ENCODE data around the gene CLMN.

CLMN gene

DNA sequence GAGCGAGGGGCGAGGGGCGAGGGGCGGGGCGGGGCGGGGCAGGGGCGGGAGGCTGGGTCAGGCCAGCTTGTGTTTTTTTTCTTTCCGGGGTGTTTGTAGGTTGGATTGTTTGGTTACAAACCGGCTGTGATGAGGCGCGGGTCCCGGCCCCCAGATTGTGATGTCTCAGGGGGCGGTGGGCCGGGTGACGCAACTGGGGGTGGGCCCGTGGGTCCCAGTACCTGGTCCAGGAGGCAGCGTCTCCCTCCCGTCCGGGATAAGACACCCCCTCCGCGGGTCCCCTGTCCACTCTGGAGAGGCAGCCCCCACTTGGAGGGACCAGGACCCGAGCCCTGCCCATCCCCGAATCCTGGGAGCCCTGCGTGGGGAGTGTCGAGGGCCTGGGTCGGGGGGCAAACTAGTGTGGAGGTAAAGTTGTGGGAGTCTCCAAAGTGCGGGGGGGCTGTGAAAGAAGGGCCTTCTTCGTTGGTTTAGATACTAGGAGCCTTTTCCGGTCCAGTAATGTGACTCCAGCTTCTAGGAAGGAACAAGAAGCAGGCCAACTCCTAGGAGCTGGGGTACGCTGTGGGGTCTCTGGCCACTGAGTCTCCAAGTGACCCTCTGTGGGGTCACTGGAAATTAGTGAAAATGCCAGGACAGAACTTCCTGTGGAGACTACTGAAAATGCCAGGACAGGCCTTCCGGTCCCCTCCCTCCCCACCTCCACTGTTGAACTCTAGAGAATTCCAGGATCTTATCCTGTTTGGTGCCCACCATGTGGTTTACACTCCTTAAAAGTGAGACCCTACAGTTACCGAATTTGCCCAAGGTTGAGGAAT lies 579 bp upstream of the CLMN start:
- DNase-seq: no peak

DNA sequence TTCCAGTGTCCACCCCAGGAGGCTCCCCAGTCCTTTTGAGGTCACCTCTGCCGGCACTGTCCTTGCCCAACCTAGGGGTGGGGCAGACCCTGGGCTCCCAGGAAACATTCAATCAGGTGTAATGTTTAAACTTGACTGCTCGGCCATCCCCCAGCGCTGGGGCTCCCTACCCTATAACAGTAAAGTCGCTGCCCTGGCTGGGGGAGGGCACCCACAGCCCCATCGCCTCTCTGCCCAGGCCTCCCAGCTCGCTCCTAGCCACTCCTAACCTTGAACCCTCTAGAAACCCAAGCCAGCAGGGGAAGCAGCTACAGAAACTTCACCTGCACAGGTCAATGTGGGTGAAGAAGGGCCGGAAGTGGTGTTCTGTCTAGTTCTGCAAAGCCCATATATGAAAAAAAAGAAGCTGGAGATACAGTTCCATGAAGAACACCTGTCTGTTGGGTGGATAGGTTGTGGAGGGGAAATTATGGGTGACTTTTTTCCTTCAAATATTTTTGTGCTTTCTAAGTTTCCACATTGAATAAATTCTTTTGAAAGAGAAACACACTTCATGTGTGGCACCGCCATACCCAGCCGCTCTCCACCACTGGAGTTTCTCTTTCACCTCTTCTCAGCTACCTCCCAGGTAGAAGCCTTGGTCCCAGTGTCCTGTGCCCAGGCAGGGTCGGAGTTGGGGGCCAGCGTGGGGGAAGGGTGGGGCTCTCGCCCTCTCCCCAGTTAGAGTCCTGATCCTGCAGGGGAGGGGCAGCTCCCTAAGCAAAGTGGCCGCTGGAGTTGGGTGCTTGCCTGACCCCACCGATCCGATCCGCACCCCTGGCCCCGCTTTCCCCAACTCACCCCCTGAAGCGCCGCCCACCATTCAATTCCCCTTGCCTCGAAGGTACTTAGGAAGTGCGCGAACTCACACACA lies 1.1 kb downstream of the CLMN start:
- no peak for DNase-seq

DNA sequence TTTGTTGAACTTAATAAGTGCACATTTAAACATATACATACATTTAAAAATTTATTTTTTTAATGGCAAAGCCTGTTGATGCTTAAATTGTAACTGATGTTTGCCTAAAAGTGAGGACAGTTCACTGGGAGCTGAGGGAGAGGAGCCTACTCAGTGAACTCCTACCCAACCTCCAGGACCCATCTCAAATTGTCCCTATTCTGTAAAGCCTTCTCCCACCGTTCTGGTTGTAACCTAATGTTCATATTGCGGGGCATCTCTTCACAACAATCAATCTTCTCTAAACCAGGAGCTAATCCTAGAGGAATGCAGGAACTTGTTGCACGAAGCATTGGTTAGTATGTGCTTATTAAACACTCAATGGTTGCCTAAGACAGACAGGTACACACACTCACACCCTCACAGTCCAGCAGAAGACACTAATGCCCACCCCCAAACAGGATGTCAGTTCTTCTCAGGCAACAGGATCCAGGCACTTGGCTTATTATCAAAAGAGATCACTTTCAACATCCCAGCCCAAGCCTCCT lies 1.8 kb downstream of the CLMN start:
- no peak for DNase-seq

DNA sequence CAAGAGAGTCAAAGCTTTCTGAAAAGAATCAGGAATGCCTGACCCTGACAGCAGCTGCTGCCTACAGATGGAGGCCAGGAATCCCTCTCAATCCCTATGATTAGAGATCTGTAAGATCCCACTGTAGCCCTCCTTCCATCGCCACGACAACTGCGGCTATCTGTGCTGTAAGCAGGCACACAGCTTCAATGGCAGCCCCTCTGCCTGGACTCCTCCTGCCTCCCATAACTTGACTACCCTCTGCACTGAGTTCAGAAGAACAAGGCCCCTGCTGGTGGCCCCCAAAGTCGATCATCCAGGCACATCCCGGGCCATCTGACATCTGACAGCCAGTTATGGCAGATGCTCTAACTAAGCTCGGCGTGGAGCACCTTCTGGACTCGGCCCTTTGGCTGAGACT lies 2.9 kb downstream of the CLMN start:
- no peak for DNase-seq

DNA sequence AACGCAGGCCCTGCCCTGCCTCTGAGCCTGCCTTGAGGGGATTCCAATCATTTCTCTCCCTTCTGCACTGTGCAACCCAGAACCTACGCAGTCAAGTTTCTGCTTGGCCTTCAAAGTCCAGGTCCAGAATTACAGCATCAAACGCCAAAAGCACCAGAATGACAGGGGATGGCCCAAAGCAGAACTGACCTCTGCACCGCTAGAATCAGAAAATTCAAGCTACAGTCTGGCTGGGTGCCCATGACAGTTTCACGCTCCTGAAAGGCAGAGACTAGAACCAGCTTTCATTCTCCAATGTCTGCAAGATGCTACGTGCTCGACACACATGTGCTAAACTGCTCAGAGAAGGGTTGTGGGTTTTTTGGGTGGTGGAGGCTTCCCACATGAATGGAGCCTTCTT lies 4.1 kb downstream of the CLMN start:
- no peak for DNase-seq

DNA sequence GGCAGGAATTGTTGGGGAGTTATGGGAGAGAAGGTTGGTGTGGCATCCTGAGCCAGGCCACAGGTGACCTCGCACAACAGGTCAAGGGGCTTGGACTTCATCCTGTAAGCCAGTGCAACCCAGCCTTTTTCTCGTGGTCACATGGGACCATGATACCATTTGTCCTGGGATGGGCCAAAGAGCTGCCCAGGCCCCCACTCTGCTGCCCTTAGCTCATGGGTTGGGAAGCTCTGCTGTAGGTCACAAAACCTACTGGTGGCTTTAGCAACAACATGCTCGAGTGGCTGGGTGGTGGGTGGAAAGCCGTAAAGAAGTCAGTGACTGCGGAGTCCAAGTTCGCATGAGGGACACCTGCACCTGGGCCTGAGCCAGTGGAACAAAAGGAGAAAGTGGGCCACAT lies 4.6 kb downstream of the CLMN start:
- no peak for DNase-seq

DNA sequence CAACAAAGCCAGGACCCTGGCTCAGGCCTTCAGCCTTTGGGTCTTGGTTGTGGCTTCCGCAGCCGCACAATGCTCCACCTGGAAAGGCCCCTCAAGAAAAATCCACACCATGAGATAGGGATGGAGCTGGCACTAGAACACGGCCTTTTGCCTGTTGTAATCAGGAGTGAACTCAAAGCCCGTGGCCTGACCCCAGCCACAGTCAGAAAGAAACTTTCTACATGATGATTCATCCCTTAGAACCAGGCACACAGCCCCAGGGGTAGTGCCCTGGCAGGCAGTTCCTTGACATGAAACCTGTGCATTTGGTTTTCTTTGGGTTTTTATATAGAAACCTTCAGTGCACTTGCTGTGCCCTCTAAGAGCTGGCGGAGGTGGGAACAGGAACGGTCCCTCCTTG lies 5.1 kb downstream of the CLMN start:
- no peak for DNase-seq

DNA sequence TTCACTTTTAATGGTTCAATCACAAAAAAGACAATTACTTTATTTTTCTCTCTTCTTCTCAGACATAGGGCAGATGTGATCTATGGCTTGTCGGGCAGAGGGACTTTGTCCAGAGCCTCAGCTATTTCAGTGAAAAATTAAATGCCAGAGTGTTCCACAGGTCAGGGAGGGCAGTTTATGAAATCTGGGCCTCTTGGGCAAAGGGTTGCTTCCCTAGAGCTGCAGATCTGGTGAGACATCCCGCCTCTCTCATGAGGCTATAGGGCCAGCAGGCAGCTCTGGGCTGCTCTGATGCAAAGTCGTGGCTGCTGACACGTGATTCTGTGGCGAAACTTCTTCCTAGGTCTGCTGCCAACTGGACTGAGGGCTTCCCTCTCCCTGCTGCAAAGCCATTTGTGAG lies 6.0 kb downstream of the CLMN start:
- no peak for DNase-seq

DNA sequence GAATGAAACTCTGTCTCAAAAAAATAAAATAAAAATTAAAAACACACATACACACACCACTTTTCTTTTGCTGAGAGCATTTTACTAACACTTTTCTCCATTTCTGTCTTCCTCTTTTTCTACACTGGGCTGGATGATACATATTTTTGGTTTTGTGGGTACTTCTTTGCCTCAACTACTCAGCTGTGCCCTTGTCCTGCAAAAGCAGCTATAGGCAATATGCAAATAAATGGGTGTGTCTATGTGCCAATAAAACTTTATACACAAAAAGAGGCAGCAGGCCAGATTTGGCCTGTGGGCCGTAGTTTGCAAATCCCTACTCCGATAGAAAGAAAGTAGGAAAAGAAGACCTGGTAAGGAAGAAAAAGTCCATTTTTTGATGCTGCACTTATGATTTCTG lies 6.5 kb downstream of the CLMN start:
- no peak for DNase-seq

DNA sequence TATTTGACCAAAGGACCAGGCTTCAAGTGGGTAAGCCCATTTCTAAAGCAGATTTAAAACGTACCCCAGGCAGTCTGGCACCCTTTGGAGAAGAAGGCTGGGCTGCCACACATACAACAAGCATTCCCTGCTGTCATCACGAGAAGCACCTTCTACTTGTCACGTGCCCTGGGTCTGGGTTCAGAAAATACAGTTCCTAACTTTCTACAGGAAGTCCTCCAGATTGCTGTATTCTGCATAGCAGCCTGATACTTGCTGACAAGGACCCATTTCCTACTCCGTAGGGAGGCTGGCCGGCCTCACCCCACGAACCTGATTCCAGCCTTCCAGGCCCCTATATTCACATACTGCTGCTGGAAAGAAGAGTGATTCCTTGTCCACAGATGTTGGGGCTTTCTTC lies 7.4 kb downstream of the CLMN start:
- DNase-seq: no peak

DNA sequence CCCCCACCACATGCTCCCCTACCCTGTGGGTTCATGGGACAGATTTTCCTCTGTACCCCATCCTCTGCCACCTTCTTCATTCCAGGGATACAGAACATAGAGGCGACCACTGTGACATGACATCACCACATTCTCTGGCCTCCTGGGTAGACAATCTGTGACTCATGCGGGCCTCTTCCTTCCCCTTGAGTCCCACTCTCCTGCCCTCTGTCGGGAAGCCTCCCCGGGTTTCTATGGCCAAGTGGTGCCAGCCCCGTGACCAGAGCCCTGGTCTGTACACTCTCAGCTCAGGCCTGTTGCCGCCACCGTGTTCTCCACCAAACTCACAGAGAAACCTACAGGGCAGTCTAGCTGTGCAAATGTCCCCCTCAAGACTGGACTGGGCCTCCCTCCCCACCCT lies 8.0 kb downstream of the CLMN start:
- no peak for DNase-seq

DNA sequence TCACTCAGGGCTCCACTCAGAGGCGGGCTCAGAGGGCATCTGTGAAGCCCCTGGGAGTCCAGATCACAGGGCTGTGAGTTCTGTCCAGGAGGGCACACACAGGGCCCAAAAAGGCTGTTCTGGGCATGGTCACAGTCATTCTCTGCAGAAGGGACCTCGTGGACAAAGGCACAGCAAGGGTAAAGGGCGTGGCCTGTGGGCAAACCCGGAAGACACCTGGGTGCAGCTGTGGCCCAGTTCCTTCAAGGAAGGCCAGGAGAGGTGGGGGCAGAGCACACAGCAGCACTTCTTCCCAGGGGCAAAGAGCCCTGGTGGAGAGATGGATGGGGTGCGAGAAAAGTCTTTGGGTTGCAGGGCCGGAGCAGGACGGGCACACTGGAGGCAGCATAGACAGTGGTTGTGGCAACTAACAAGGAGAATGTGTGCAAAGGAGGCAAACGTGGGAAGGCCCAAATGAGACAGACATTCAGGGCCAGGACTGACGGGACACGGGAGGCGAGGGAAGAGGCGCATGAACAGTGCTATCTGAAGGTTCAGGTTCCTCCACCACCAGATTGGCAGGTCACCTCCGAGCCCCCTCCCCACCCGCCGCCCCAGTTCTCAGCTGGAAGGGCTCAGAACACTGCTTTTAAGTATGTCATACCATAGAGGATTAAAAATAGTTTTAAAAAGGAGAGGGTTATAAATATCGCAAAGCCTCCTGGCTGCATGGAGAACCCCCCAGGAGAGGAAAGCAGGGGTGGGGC lies 8.9 kb downstream of the CLMN start:
- DNase-seq: no peak

DNA sequence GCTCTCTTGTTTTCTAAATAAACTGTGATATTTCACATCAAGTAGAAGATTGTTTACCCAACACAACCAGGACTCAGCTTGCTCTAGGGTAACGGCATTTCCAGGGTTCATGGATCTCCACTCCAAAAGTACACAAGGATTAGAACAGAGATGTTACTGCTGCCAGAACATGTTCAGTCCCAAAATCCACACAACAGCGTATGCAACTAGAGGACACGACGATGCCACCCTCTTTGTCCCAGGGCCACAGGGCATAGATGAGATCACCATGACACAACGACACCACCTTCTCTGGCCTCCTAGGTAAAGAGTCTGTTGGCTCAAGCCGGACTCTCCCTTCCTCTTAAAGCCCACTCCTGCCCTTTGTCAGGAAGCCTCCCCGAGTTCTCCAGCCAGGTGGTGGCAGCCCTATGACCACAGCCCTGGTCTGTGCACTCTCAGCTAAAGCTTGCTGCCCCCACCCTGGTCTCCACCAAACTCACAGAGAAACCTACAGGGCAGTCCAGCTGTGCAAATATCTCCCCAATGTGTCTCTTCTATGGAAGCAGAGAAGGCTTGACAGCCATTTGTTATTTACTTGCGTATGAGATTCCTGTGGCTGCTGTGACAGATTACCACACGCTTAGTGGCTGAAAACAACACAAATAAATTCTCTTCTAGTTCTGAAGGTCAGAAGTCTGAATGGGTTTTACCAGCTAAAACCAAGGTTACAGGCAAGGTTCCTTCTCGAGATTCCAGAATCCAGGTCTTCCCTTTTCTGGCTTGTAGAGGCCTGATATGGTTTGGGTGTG lies 10.3 kb downstream of the CLMN start:
- DNase-seq: no peak

DNA sequence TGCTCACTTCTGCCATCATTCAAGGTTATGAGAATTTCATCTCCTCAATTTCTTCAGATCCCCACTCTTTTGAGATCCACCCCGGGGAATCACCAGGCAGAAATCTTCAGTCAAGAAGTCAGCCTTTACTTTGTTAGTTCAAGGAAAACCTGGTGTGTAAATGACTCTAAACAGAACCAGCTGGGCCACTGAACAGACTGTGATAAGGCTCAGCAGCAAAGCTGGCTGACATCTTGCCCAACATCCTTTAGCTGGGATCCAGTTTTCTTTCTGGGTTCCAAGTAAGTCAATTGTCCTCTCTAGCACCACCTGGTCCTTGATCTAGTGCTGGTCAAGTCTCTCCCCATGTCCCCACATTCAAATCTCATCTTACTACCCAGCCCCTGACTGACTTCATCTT lies 11.6 kb downstream of the CLMN start:
- DNase-seq: no peak

DNA sequence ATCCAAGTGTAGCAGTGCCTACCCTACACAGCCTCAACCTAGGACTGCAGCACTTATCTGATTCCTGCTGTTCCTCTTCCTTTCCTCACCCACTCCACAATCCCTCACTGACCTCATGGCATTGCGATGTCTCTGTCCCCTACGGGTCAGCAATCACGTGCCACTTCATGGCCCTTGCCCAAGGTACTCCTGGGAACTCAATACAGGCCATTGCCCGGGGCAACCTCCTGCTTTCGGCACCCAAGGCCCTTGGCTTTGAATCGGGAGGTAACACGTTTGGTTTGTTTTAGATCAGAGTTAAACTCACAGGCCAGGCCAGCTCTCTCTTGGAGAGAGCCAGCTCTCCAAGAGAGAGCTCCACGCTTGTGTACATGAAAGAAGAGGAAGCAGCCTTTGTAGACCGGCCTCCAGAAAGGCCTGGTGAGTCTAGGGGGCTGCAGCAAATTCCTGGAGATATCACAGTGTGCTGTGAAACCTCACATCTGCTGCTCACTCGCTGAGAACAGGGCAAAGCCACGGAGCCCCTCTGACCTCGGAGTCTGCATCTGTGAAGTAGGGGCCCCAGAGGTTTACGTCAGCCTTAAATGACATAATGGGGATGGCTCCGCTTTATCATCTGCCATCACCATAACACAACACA lies 12.2 kb downstream of the CLMN start:
- DNase-seq: no peak

DNA sequence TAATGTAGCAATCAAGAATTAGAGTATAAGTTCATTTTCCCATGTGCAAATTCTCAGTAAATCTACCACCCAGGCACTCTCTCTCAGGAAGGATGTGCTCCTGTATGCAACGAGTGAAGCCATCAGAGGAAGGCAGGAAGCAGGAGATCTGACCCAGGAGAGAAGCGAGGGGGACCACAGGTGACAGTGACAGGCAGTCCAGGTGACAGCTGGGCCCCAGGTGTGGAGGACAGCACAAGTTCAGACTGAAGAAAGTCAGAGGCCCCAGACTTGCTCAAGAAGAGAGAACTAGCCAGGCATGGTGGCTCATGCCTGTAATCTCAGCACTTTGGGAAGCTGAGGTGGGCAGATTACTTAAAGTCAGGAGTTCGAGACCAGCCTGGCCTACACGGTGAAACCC lies 13.8 kb downstream of the CLMN start:
- no peak for DNase-seq

DNA sequence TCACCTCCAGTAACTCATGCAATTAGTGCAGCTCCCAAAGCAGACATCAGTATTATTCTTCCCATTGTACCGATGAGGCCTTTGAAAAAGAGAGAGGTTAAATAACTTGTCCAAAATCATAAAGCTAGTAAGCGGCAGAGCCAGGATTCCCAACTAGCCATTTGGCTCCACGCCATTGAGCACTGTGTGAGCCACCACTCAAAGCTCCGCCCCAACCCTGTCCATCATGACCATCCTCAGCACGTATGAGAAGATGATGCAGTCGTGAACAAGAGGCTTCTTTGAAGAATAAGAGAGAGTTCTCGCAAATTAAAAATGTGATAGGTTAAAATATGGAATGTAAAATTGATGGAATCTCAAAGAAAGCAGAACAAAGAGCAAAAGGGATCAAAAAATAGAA lies 14.6 kb downstream of the CLMN start:
- DNase-seq: no peak

DNA sequence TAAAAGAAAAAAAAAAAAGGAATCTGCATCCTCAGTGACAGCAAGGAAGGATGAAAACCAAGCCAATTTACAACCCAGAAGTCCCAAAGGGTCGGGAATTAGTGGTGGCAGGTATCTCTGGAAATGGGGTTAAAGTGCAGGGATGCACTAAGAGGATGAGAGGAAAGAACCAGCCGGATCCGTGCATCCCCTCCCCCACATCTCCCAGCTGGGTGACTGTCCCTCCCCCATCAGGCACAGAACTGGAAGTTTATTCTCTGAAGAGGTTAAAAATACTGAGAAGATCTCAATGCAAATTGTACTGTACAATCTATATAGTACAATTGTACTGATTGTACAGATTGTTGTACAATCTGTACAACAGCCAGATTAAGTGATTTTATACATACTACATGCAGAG lies 15.4 kb downstream of the CLMN start:
- no peak for DNase-seq

DNA sequence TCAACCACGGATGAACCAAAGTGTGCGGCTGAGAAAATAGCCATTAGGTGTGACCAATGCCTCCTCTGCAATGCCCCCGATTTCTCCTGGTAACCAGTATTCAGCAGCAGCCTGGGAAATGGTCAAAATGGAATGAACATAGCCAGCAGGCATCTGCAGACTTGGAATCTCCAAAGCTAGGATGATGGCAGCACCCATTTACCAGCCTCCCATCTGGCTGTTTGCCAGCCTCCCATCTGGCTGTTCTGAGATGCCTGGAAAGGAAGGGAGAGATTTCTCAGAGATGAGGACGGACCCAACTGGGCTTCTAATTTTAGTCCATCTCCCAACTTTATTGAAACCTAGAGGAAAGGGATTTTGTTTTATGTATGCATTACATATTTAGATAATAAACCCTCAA lies 16.2 kb downstream of the CLMN start:
- no peak for DNase-seq

DNA sequence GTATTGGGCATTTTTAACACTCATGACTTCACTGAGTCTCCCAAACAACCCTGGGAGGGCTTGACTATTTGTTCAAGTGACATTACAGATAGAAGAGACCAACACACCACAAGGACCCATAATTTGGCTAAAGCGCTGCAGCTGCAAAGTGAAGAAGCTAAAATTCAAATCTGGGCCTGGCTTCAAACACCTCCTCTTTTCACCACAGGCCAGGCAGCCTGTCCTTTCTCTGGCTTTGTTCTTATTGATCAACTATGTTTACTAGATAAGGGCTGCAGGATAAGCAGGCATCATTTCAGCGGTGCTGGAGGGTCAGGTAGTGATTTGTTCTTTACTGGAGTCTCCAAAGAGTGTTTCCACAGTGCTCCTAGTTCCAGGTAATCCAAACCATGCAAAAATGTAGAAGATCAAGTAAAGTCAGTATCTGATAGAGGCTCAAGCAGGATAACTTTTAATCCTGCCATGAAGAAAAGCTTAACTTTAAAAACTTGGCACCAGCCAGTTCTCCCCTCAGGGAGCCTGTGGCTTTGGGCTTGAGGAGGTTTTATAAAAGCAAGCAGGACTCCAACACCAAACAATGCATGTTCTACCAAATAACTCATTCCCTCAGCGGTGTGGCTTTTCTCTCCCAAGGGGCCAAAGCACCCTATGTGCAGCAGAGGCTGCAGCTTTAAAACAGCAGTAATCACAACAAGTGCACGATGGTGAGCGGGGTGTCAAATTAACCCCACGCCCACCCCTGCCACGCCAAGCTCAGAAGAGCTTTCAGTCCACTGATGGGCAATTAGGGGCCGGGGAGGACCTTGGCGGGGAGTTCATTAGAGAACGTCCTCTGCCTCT lies 16.8 kb downstream of the CLMN start:
- DNase-seq: no peak
